ENCODE measurements around the gene GUCA2B. TPM values are rescaled to one million over a fixed set of nuclear protein-coding genes. Genes with fewer than 3 reads are reported as not detected.

The GUCA2B gene
- total RNA-seq, 3 donors from 2014 or later, result 153 to 381 (median 176) TPM

DNA sequence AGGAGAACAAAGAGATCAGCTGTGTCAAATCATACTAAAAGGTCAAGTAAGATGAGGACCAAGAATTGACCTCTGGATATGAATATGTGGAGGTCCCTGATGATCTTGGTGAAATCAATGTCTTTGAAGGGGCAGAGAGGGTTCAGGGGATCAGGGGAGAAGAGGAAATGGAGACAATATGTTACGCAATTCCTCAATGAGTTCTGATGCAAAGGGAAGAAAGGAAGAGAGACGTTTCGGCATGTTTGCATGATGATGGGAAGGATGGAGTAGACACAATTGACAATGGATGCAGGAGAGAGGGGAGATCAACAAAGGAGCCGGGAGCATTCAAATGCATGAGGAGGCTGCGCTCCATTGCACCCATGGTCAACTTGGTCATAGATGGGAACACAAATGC lies 36.0 kb upstream of the GUCA2B start:
- ATAC-seq, result no peak
- TF ChIP-seq, protein P1, sequence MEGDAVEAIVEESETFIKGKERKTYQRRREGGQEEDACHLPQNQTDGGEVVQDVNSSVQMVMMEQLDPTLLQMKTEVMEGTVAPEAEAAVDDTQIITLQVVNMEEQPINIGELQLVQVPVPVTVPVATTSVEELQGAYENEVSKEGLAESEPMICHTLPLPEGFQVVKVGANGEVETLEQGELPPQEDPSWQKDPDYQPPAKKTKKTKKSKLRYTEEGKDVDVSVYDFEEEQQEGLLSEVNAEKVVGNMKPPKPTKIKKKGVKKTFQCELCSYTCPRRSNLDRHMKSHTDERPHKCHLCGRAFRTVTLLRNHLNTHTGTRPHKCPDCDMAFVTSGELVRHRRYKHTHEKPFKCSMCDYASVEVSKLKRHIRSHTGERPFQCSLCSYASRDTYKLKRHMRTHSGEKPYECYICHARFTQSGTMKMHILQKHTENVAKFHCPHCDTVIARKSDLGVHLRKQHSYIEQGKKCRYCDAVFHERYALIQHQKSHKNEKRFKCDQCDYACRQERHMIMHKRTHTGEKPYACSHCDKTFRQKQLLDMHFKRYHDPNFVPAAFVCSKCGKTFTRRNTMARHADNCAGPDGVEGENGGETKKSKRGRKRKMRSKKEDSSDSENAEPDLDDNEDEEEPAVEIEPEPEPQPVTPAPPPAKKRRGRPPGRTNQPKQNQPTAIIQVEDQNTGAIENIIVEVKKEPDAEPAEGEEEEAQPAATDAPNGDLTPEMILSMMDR (IDR thresholded peaks at IDR 0.05), result no peak
- Histone ChIP-seq H3K4me1 (ENCODE audit: low read depth) (no peaks in the 10 kb centered on the region), H3K4me3 (no peak overlapping the region), H3K36me3 (ENCODE audit: low read depth) (no peaks in the 10 kb centered on the region), H3K9me3 (no peaks in the 10 kb centered on the region)
- intact Hi-C loops (cut with DNase I, micrococcal nuclease), result no loop called here
- no peak for DNase-seq

DNA sequence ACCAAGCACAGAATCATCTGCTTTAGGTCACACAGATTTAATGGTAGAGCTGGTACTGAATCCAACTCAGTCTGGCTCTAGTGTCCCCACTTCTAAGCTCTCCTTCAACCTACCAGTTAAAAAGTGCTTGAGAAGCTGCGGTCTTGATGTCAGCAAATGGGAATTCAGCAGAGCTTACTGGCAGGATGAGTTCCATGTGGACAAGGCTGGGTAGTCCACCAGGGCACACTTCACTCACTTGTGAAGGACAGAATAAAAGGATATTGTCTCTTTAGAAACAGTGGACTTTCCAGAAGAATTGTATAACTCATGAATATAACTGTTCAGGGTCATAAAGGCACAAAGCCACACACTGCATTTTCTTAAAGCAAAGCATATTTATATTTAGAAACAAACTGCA lies 35.1 kb upstream of the GUCA2B start:
- intact Hi-C loops (cut with DNase I, micrococcal nuclease), result no loop called here
- ATAC-seq (no peak), DNase-seq (no peak)
- TF ChIP-seq, protein P1 (IDR thresholded peaks at IDR 0.05), result no peak
- H3K4me1 ChIP-seq (ENCODE audit: low read depth), result no peaks in the 10 kb centered on the region
- no peaks in the 10 kb centered on the region for H3K9me3 ChIP-seq
- no peak overlapping the region for H3K4me3 ChIP-seq
- no peaks in the 10 kb centered on the region for H3K36me3 ChIP-seq (ENCODE audit: low read depth)

DNA sequence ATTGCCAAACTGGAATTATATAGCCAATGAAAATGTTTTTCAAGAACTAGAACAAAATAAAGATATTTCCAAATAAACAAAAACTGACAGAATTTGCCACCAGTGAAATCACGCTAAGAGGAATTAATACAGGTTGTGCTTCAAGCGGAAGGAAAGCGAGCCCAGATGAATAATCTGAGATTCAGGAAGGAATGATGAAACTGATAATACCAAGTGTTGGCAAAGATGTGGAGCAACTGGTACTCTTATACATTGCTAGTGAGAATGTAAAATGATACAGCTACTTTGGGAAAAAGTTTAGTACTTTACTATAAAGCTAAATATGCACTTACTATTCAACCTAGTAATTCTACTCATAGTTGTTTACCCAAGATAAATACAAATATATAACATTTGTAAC lies 30.8 kb upstream of the GUCA2B start:
- no peak for ATAC-seq
- H3K36me3 ChIP-seq (ENCODE audit: low read depth), result no peaks in the 10 kb centered on the region
- H3K4me1 ChIP-seq (ENCODE audit: low read depth), result no peaks in the 10 kb centered on the region
- DNase-seq, result no peak
- TF ChIP-seq, protein P1 (IDR thresholded peaks at IDR 0.05), result no peak
- no peaks in the 10 kb centered on the region for H3K9me3 ChIP-seq
- intact Hi-C loops (cut with DNase I, micrococcal nuclease), result no loop called here
- no peak overlapping the region for H3K4me3 ChIP-seq

DNA sequence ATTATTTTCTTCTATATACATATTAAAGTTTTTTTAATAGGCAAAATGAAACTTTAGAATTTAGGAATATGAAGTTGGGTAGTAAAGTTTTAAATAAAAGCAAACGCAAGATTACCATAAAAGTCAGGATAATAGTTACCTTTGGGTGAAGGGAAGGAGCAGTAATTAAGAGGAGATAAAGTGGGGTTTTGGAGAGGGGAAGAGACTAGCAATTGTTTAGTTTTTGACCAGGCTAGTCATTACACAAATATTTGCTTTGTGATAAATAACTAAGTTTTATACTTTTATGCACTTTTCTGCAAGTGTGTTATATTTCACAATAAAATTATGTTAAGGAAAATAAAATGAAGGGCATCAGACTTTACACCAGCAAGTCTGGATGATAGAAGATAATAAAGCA lies 27.7 kb upstream of the GUCA2B start:
- no peaks in the 10 kb centered on the region for H3K36me3 ChIP-seq (ENCODE audit: low read depth)
- H3K4me1 ChIP-seq (ENCODE audit: low read depth), result no peaks in the 10 kb centered on the region
- DNase-seq, result no peak
- no peak for ATAC-seq
- TF ChIP-seq, protein P1 (IDR thresholded peaks at IDR 0.05), result no peak
- intact Hi-C loops (cut with DNase I, micrococcal nuclease), result no loop called here
- no peaks in the 10 kb centered on the region for H3K9me3 ChIP-seq
- H3K4me3 ChIP-seq, result no peak overlapping the region

DNA sequence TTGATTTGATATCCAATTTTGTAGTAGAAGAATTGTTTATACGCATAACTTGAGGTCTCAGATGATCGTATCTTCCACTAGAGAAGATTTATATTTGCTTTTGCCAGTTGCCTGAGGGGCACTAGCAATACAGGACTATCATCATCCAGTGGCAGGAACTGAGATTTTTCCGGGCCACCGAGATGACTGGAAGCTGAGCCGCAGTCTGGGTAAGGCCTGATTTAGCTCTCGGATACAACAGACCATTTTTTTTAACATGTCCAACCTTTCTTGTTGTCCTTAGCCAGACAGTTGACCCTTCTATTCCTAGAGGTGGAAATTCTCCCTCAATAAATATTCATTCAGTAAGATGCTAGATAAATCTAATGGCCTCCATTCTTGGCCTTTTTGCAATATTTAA lies 25.4 kb upstream of the GUCA2B start:
- no peaks in the 10 kb centered on the region for H3K4me1 ChIP-seq (ENCODE audit: low read depth)
- ATAC-seq (no peak), DNase-seq (no peak)
- TF ChIP-seq, protein P1 (IDR thresholded peaks at IDR 0.05), result no peak
- no peaks in the 10 kb centered on the region for H3K36me3 ChIP-seq (ENCODE audit: low read depth)
- intact Hi-C loops (cut with DNase I, micrococcal nuclease), result no loop called here
- no peak overlapping the region for H3K4me3 ChIP-seq
- no peaks in the 10 kb centered on the region for H3K9me3 ChIP-seq

DNA sequence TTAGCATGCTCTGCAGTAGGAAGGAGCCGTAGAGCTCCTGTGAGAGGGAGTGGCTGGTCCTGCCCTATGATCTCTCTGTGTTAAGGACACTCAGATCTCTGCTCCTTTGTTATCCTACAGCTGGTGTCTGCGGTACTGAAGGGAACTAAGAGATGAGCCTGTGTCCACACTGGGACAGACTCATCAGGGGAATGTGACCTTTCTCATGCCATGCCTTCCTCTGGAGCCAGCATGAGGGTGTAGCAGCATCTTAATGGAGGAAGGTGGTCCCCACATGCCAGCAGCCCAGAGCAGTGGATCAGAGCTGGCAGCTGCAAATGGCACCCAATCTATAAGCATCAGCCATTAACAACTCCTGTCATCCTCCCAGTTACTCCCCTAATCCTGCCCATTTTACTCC lies 24.7 kb upstream of the GUCA2B start:
- Histone ChIP-seq H3K4me1 (ENCODE audit: low read depth) (no peaks in the 10 kb centered on the region), H3K36me3 (ENCODE audit: low read depth) (no peaks in the 10 kb centered on the region), H3K4me3 (no peak overlapping the region), H3K9me3 (no peaks in the 10 kb centered on the region)
- TF ChIP-seq, protein P1 (IDR thresholded peaks at IDR 0.05), result no peak
- intact Hi-C loops (cut with DNase I, micrococcal nuclease), result no loop called here
- ATAC-seq (no peak), DNase-seq (no peak)
